ENCODE results near the gene CA5A. TPM values are rescaled to one million over a fixed set of nuclear protein-coding genes. Genes with fewer than 3 reads are reported as not detected.
A peak's percentile ranks its signal among the peaks of the same experiment; 100 is the strongest.
"Not testable (repeated sequence)": the region's sequence is repeated elsewhere in the genome, so short reads cannot be mapped to it uniquely, and the experiment has no call there.

The CA5A gene
- total and polyA plus RNA-seq, 2 experiments from 2014 or later, result not detected

DNA sequence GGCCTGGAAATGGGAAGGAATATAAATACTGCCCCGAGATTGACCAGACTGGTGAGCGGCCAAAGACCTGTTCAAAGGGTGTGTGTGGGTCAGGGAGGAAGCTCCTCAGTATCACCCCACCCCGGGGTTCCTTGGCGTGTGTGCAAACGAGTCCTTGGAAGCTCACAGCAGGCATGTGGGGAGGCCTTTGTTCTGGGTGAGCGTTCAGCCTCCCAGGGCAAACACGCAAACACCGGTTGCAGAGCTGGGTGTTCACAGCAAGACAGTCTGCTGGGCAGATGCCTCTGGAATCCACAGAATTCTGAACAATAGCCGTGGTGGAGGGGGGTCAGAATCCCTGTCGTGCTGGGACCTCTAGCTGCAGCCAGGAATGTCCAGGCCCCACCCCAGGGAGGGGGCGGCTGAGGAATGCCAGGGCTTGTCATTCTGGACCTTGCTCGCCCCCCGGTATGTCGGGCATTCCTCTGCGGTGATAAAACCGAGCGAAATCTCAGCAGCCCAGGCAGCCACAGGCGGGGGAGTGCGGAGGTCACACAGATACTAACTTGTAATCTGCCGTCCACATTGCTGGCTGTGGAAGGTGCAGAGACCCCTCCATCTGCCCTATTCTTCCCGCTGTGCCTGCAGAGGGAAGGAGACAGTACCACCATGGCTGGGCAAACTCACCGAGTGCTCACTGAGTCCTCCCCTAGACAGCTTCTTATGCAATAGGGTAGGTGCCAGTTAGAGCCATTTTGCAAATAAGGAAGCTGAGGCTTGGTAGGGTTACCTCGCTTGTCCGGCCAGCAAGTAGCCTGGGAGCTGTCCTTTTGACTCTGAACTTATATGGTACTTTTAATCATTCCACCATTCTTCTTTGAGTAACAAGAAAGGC is 65.7 kb downstream of the CA5A start:
- Histone ChIP-seq H3K4me2 (peak overlapping the region; percentile 74), H3K27ac (ENCODE audit: low read depth) (peak overlapping the region; percentile 98), H3K27me3 (ENCODE audit: insufficient read depth) (peaks cover 32% of the 10 kb centered on the region), H3K79me2 (replicated peaks; ENCODE audit: insufficient read depth) (peaks cover 32% of the 10 kb centered on the region), H3K4me3 (peak overlapping the region; percentile 44), H4K20me1 (replicated peaks; ENCODE audit: insufficient read depth) (peaks cover 27% of the 10 kb centered on the region), H3K4me1 (ENCODE audit: insufficient read depth) (peaks cover 58% of the 10 kb centered on the region), H3F3A (replicated peaks; ENCODE audit: low read depth) (peaks cover 17% of the 10 kb centered on the region)
- ATAC-seq, result peak; percentile 40
- H3K9me3 Mint-ChIP-seq; H2AFZ ChIP-seq; H3K36me3 ChIP-seq (ENCODE audit: insufficient read depth); H3K9me2 ChIP-seq (ENCODE audit: insufficient read depth): not testable (repeated sequence)
- peak overlapping the region; percentile 57 for H3K4me3 Mint-ChIP-seq
- peak overlapping the region; percentile 98 for H3K27ac Mint-ChIP-seq
- peaks cover 31% of the 10 kb centered on the region for H3K36me3 Mint-ChIP-seq (ENCODE audit: low read depth)
- TF ChIP-seq CREB1 (CRISPR knock-in tag; IDR thresholded peaks at IDR 0.05; ENCODE audit: low read depth) (peak; percentile 28; the same call in 1 of the 2 replicates), NANOG (IDR thresholded peaks at IDR 0.05; ENCODE audit: borderline replicate concordance) (0 out of 2 replicates have a peak, but pooled peaks have one; percentile 21)
- peaks cover 69% of the 10 kb centered on the region for H3K4me1 Mint-ChIP-seq
- peak; percentile 93 for DNase-seq (ENCODE audit: low spot score)
- peaks cover 59% of the 10 kb centered on the region for H3K27me3 Mint-ChIP-seq (ENCODE audit: insufficient read depth, low read depth, poor library complexity)

DNA sequence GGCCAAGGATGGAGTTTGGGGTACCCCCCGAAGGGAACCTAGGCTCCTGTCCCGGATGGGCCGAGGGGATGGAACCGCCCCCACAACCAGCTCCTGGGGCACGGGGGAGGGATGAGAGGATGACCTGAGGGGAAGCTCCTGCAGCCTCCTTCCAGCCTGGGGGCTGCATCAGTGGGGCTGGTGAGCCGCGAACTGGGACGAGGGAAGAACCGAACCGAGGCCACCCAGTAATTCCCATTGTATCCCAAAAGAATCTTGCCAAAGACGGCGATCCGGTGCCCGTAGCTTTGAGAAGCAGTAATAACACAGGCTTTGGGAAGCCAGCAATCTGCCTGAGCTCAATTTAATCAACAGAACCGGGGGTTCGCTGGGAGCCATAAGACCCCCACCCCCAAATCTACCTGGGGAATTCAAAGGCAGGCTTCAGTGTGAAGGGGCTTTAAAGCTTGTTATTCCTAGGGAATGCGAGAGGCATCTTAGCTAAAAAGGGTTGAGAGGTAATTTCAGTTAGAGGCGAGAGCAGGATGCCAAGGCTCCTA is 66.4 kb downstream of the CA5A start:
- Histone ChIP-seq H3K79me2 (replicated peaks; ENCODE audit: insufficient read depth) (peaks cover 39% of the 10 kb centered on the region), H4K20me1 (replicated peaks; ENCODE audit: insufficient read depth) (peaks cover 34% of the 10 kb centered on the region), H3K4me2 (peak overlapping the region; percentile 74), H3K27me3 (ENCODE audit: insufficient read depth) (peaks cover 39% of the 10 kb centered on the region), H3K27ac (ENCODE audit: low read depth) (peak overlapping the region; percentile 98), H3K4me1 (ENCODE audit: insufficient read depth) (peaks cover 58% of the 10 kb centered on the region), H3K4me3 (peak overlapping the region; percentile 44), H3F3A (replicated peaks; ENCODE audit: low read depth) (peaks cover 10% of the 10 kb centered on the region)
- peaks cover 38% of the 10 kb centered on the region for H3K36me3 Mint-ChIP-seq (ENCODE audit: low read depth)
- peaks cover 65% of the 10 kb centered on the region for H3K27me3 Mint-ChIP-seq (ENCODE audit: insufficient read depth, low read depth, poor library complexity)
- H3K4me3 Mint-ChIP-seq, result peak overlapping the region; percentile 57
- not testable (repeated sequence) for H2AFZ ChIP-seq; H3K36me3 ChIP-seq (ENCODE audit: insufficient read depth); ATAC-seq; H3K9me2 ChIP-seq (ENCODE audit: insufficient read depth); H3K9me3 Mint-ChIP-seq; DNase-seq (ENCODE audit: low spot score)
- peak; percentile 27; the same call in 1 of the 2 replicates for TF ChIP-seq POLR2AphosphoS5 (IDR thresholded peaks at IDR 0.05; ENCODE audit: low read depth)
- H3K4me1 Mint-ChIP-seq, result peaks cover 66% of the 10 kb centered on the region
- H3K27ac Mint-ChIP-seq, result peak overlapping the region; percentile 98

DNA sequence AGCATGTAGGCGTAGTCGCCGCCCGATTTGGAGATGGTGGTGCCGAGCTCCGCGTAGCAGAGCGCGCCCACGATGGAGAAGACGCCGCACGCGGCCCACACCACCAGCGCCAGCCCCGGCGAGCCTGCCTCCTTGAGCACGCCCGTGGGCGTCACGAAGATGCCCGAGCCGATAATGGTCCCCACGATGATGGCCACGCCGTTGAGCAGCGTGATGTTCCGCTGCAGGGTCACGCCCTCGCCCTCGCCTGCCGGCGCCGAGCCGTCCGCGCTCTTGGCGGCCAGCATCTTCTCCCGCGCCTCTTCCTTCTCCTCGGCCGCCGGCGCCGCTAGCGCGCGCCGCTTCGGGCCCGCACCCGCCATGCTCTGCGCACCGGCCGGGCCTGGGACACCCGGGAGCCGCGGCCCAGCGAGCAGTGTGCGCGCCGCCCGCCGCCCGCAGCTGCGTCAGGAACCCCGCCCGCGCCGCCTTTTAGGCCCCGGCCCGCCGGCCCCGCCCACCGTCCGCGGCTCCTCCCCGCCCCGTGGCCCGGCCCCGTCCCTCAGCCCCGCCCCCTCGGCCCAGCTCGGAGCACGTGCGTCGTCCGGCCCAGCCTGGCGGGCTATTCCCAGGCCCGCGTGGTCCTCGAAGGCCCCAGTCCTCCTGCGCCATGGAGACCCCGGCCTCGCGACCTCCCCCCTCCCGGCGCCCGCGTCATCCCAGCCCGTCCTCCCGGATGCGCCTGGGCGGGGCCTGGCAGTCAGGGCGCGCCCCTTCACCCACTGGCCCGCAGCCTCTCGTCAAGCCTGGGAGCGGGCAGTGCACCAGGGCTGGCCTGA is 67.1 kb downstream of the CA5A start, which contains the start of gene SLC7A5:
Gene SLC7A5, minus strand, starts transcription at position 447 of the 818 bp plus-strand sequence. Its CDS starts 85 bp downstream, at position 362.
- peak; percentile 34 for ATAC-seq
- H3K4me2 ChIP-seq, result peak within 1 kb of the TSS; percentile 100
- TF ChIP-seq, protein P1, sequence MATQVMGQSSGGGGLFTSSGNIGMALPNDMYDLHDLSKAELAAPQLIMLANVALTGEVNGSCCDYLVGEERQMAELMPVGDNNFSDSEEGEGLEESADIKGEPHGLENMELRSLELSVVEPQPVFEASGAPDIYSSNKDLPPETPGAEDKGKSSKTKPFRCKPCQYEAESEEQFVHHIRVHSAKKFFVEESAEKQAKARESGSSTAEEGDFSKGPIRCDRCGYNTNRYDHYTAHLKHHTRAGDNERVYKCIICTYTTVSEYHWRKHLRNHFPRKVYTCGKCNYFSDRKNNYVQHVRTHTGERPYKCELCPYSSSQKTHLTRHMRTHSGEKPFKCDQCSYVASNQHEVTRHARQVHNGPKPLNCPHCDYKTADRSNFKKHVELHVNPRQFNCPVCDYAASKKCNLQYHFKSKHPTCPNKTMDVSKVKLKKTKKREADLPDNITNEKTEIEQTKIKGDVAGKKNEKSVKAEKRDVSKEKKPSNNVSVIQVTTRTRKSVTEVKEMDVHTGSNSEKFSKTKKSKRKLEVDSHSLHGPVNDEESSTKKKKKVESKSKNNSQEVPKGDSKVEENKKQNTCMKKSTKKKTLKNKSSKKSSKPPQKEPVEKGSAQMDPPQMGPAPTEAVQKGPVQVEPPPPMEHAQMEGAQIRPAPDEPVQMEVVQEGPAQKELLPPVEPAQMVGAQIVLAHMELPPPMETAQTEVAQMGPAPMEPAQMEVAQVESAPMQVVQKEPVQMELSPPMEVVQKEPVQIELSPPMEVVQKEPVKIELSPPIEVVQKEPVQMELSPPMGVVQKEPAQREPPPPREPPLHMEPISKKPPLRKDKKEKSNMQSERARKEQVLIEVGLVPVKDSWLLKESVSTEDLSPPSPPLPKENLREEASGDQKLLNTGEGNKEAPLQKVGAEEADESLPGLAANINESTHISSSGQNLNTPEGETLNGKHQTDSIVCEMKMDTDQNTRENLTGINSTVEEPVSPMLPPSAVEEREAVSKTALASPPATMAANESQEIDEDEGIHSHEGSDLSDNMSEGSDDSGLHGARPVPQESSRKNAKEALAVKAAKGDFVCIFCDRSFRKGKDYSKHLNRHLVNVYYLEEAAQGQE (IDR thresholded peaks at IDR 0.05; ENCODE audit: unreplicated experiment), result peak; percentile 3
- TF ChIP-seq CREB1 (CRISPR knock-in tag; IDR thresholded peaks at IDR 0.05; ENCODE audit: low read depth) (peak; percentile 76), POLR2AphosphoS5 (IDR thresholded peaks at IDR 0.05; ENCODE audit: low read depth) (peak; percentile 79)
- H4K20me1 ChIP-seq (replicated peaks; ENCODE audit: insufficient read depth), result peaks cover 39% of the 10 kb centered on the region
- H3K4me1 ChIP-seq (ENCODE audit: insufficient read depth), result peaks cover 55% of the 10 kb centered on the region
- Mint-ChIP-seq H3K27me3 (ENCODE audit: insufficient read depth, low read depth, poor library complexity) (peaks cover 71% of the 10 kb centered on the region), H3K36me3 (ENCODE audit: low read depth) (peaks cover 45% of the 10 kb centered on the region), H3K4me3 (peak within 1 kb of the TSS; percentile 90), H3K4me1 (peaks cover 66% of the 10 kb centered on the region), H3K27ac (peak within 1 kb of the TSS; percentile 98)
- H3K27ac ChIP-seq (ENCODE audit: low read depth), result peak within 1 kb of the TSS; percentile 98
- H3F3A ChIP-seq (replicated peaks; ENCODE audit: low read depth); H2AFZ ChIP-seq; H3K9me2 ChIP-seq (ENCODE audit: insufficient read depth); H3K36me3 ChIP-seq (ENCODE audit: insufficient read depth); H3K9me3 Mint-ChIP-seq: not testable (repeated sequence)
- peak within 1 kb of the TSS; percentile 96 for H3K4me3 ChIP-seq
- DNase-seq (ENCODE audit: low spot score), result peak; percentile 94
- peaks cover 43% of the 10 kb centered on the region for H3K27me3 ChIP-seq (ENCODE audit: insufficient read depth)
- H3K79me2 ChIP-seq (replicated peaks; ENCODE audit: insufficient read depth), result peaks cover 46% of the 10 kb centered on the region

DNA sequence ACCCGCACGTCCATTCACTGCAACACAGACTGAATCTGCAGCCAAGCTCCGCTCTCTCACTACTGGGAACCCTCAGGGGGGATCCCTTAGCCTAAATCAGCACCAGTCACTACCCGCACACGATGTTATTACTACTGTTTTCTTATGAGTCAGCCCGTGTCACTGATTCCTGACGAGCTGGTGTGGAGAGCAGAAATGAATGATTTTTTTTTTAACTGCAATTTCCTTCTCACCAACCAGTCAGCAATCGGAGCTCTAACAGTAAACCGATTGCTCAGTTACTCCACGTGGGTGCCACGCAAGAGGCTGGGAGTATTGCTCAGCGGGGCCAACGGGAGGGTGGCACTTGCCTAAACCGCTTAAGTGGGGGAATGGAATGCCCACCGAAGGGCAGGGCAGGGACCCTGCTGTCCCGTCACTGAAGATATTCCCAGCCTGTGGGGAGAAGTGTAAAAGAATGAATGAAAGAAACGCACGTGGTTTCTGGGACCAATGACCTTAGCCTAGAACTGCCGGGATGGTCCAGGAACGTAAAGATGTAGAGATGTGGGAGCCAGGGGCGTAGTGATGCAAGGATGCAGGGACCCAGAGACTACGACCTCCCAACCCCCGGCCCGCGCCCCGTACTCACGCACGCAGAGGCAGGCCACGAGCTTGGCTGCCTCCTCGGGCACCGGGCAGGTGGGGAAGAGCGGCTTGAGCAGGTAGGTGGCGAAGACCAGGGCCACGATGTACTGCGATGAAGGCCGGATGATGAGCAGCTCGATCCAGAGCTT is 67.9 kb downstream of the CA5A start:
- Mint-ChIP-seq H3K36me3 (ENCODE audit: low read depth) (peaks cover 49% of the 10 kb centered on the region), H3K27me3 (ENCODE audit: insufficient read depth, low read depth, poor library complexity) (peaks cover 73% of the 10 kb centered on the region), H3K4me3 (peak overlapping the region; percentile 90), H3K4me1 (peaks cover 66% of the 10 kb centered on the region)
- not testable (repeated sequence) for H3K27ac ChIP-seq (ENCODE audit: low read depth); H3K27ac Mint-ChIP-seq; H2AFZ ChIP-seq; DNase-seq (ENCODE audit: low spot score); H3K36me3 ChIP-seq (ENCODE audit: insufficient read depth); H3K9me3 Mint-ChIP-seq; H3K9me2 ChIP-seq (ENCODE audit: insufficient read depth); H3F3A ChIP-seq (replicated peaks; ENCODE audit: low read depth)
- Histone ChIP-seq H3K4me1 (ENCODE audit: insufficient read depth) (peaks cover 49% of the 10 kb centered on the region), H4K20me1 (replicated peaks; ENCODE audit: insufficient read depth) (peaks cover 46% of the 10 kb centered on the region), H3K4me2 (peak overlapping the region; percentile 100), H3K79me2 (replicated peaks; ENCODE audit: insufficient read depth) (peaks cover 54% of the 10 kb centered on the region), H3K4me3 (peak overlapping the region; percentile 96), H3K27me3 (ENCODE audit: insufficient read depth) (peaks cover 48% of the 10 kb centered on the region)
- ATAC-seq, result peak; percentile 0; the same call in 2 of the 3 replicates

Data from GM23338 (cell line).